NCI-H82 (cell line): ENCODE data around the gene KANK3.
A peak's percentile ranks its signal among the peaks of the same experiment; 100 is the strongest.
"Not testable (repeated sequence)": the region's sequence is repeated elsewhere in the genome, so short reads cannot be mapped to it uniquely, and the experiment has no call there.

Experiments used
- DNase-seq: peaks from one replicate; lab custom pipeline; 2025; lab: John Stamatoyannopoulos, UW

The KANK3 gene

DNA sequence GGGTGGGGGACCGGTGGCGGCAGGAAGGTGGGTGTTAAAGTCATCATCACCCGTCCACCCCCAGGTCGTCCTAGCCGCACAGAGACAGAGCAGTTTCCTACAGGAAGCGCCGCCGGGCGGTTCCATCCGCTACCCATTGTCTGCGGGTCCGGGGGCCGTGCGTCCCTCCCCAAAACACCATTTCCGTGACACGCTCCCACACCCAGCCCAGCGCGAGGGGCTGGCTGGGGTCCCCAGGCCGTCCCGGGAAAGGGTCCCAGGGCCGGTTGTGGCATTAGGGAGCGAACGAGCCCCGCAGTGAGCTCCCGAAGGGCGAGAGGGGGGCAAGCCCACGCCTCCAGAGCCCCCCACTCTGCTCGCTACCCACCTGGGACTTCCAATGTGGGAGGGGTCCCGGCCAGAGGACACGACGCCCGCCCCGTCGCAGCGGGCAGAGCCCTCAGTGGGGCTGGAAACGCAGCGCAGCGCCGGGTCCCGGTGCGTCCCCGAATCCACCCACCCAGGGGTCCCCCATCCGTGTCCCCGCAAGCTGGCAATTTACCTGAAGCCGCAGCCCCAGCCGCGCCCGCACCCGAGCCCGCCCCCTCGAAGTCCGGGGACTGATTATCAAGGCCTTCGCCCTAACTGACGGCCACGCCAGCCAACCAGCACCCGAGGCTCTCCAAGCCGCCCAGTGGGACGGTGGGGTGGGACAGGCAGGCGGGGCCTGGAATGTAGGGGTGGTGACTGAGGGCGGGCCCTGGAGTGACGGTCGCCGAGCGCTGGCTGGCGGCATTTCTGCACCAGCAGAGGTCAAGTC lies at the start of gene KANK3:
Gene KANK3 (minus strand): TSS at position 579 of the 799 bp plus-strand sequence. CDS start 5,434 bp downstream, outside the sequence.
- DNase-seq, result peak; percentile 95

- no peak for DNase-seq
Measured at GRCh38 chr19:8392017-8392591, 49.0 kb upstream of the KANK3 start.

DNA sequence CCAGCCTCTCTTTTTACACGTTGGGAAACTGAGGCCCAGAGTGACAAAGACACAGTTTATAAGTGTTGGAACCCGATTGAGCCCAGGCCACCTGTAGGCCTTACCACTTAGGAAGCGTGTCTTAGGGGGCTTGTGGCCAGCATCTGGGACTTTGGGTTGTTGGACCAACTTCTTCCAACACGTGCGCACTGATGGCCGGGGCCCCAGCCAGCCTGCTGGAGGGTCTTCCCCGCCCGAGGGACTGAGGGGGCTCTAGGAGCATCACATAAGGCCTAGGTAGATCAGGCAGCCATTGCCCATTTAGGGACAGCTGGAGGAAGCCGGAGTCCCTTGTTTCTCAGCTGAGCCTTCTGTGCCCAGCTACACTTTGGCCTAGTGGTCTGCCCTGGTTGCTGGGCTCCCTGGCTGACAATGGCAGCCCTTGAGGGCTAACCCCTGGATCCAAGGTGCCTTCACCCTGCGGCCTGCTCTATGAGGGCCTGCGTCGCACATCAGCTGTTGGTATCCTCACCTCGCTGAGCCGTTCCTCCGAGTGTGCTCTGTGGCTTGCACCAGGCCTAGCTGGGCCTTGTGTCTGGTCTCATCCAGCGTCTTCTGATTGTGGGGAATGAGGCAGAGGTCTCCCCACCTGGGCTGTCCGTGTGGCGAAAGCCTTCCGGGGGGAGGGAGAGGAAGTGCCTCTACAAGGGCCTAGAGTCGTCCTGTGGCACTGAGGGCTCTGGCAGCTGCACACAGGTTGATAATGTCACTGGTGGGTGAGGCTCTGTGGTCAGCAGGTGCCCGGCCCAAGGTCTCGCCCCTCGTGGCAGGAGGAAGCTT lies 48.3 kb upstream of the KANK3 start:
- DNase-seq, result no peak

GRCh38 chr19:8390617-8390981 lies 47.5 kb upstream of the KANK3 start:
- peak; percentile 93 for DNase-seq

GRCh38 chr19:8389891-8390616 lies 47.0 kb upstream of the KANK3 start, which contains the start of gene RAB11B:
TSS of gene RAB11B (plus strand) at chr19:8390360. CDS start at chr19:8390417, 57 bp downstream.
- DNase-seq, result peak; percentile 99

DNA sequence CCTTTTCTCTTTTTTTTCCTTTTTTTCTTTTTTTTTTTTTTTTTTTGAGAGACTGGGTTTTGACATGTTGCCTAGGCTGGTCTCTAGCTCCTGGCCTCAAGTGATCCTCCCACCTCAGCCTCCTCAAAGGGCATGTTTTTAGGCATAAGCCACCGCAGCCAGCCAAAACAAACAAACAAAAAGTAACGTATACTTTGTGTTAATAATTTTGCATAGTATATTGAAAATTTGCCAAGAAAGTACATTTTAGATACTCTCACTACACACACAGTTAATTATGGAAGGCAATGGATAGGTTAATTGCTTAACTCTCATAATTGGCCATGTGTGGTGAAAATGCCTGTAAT lies 45.5 kb upstream of the KANK3 start:
- no peak for DNase-seq

DNA sequence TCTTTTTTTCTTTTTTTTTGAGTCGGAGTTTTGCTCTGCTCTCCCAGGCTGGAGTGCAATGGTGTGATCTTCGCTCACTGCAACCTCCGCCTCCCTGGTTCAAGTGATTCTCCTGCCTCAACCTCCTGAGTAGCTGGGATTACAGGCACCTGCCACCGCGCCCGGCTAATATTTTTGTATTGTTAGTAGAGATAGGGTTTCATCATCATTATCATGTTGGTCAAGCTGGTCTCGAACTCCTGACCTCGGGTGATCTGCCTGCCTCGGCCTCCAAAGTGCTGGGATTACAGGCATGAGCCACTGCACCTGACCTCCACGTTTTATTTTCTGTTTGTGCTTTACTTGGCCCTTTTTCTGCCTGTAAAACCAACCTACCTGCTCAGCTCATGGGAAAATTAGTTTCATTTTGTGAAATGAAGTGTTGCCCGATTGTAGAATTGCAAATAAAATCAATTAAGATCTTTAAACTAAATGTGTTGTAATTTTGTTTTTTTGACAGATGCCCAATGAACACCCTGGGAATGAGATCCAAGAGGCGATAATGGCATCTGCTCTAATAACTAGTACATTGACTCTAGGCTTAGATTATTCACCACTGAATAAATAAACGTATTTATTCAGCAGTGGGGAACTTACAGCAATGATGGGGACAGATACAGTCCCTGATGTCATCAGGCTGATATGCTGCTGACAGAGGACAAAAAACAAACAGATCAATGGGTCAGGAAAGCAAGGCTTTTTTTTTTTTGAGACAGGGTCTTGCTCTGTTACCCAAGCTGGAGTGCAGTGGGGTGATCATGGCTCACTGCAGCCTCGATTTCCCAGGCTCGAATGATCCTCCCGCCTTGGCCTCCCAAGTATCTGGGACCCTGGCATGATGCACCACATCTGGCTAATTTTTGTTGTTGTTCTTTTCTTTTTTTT lies 44.9 kb upstream of the KANK3 start:
- no peak for DNase-seq

DNA sequence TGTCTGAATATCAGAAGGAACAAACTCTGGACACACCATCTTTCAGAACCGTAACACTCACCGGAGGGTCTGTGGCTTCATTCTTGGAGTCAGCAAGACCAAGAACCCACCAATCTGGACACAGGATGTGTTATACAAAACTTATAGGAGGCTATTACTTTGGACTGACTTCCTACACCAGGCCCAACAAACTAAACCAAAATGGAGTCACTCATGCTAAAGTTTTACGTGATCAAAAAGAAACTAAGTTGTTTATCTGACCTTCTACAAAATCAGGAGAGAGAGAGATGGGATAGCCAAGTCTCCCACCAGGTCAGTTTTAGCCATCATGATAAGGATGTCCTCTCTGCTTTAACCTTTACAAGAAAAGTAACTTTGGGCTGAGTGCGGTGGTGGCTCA lies 43.9 kb upstream of the KANK3 start:
- DNase-seq, result no peak

- not testable (repeated sequence) for DNase-seq
Measured at GRCh38 chr19:8386419-8386818, 43.4 kb upstream of the KANK3 start.

GRCh38 chr19:8385566-8385965 lies 42.5 kb upstream of the KANK3 start:
- not testable (repeated sequence) for DNase-seq

GRCh38 chr19:8385103-8385502 lies 42.0 kb upstream of the KANK3 start:
- DNase-seq, result not testable (repeated sequence)

GRCh38 chr19:8384569-8384968 lies 41.5 kb upstream of the KANK3 start:
- not testable (repeated sequence) for DNase-seq

DNA sequence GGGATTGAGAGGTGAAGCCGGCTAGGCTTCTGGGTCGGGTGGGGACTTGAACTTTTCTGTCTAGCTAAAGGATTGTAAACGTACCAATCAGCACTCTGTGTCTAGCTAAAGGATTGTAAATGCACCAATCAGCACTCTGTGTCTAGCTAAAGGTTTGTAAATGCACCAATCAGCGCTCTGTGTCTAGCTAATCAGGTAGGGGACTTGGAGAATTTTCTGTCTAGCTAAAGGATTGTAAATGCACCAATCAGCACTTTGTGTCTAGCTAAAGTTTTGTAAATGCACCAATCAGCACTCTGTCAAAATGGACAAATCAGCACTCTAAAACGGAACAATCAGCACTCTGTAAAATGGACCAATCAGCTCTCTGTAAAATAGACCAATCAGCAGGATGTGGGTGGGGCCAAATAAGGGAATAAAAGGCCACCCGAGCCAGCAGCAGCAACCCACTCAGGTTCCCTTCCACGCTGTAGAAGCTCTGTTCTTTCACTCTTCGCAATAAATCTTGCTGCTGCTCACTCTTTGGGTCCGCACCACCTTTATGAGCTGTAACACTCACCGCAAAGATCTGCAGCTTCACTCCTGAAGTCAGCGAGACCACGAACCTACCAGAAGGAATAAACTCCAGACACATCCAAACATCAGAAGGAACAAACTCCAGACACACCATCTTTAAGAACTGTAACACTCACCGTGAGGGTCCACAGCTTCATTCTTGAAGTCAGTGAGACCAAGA lies 36.3 kb upstream of the KANK3 start:
- not testable (repeated sequence) for DNase-seq

DNA sequence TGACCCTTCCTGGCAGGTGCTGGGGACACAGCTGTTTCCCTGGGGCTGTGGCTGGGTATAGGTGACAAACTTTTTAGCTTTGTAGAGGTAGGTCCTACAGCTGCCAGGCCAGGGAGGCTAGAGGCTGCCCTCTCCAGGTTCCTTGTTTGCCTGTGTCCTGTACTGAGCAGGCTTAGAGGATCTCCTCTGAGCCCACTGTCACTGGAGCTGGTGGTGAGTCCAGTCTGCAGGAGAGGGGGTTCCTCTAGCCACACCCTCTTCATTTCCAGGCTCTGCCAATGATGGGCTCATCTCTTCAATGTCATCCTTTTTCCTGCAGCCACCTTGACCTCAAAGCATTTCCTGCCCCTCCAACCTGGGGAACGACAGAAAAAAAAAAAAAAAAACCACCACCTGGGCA lies 34.5 kb upstream of the KANK3 start:
- no peak for DNase-seq

GRCh38 chr19:8376373-8376974 lies 33.4 kb upstream of the KANK3 start:
- DNase-seq, result not testable (repeated sequence)

DNA sequence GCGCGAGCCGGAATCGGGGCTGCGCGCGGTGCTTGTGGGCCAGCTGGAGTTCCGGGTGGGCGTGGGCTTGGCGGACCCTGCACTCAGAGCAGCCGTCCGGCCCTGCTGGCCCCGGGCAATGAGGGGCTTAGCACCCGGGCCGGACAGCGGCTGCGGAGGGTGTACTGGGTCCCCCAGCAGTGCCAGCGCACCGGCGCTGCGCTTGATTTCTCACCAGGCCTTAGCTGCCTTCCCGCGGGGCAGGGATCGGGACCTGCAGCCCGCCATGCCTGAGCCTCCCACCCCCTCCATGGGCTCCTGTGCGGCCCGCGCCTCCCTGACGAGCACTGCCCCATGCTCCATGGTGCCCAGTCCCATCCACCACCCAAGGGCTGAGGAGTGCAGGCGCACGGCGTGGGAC lies 32.7 kb upstream of the KANK3 start:
- DNase-seq, result not testable (repeated sequence)

DNA sequence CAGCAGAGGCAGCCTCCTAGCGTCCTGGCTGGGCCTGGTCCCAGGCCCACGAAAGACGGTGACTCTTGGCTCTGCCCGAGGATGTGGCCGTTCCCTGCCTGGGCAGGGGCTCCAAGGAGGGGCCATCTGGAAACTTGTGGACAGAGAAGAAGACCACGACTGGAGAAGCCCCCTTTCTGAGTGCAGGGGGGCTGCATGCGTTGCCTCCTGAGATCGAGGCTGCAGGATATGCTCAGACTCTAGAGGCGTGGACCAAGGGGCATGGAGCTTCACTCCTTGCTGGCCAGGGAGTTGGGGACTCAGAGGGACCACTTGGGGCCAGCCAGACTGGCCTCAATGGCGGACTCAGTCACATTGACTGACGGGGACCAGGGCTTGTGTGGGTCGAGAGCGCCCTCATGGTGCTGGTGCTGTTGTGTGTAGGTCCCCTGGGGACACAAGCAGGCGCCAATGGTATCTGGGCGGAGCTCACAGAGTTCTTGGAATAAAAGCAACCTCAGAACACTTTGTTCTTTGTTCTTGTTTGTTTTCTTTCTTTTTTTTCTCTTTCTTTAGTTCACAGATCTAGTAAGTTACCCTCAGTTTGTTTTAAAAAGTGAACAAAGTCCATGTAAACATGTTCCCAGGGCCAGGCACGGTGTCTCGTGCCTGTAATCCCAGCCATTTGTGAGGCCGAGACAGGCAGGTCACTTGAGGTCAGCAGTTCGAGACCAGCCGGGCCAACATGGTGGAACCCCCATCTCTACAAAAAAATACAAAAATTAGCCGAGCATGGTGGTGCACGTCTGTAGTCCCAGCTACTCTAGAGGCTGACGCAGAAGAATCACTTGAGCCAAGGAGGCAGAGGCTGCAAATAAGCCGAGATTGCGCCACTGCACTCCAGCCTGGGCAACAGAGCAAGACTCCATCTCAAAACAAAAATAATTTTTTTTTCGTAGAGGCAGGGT lies 31.1 kb upstream of the KANK3 start:
- DNase-seq, result no peak

GRCh38 chr19:8371011-8371804 lies 28.1 kb upstream of the KANK3 start:
- no peak for DNase-seq
